ENCODE results near the gene DYNLT1. TPM values are rescaled to one million over a fixed set of nuclear protein-coding genes. Genes with fewer than 3 reads are reported as not detected.
"Not testable (repeated sequence)": the region's sequence is repeated elsewhere in the genome, so short reads cannot be mapped to it uniquely, and the experiment has no call there.

The DYNLT1 gene
- total RNA-seq, 2 experiments from 2014 or later, result 70.9 to 74.2 TPM

- H3K4me3 Mint-ChIP-seq, result no peak overlapping the region
- no peaks in the 10 kb centered on the region for H3K4me1 Mint-ChIP-seq
- H3K27me3 Mint-ChIP-seq, result no peaks in the 10 kb centered on the region
- DNase-seq, result no peak
- no peak overlapping the region for H3K27ac Mint-ChIP-seq
- peaks cover 2% of the 10 kb centered on the region for H3K9me3 Mint-ChIP-seq
- peaks cover 42% of the 10 kb centered on the region for H3K36me3 Mint-ChIP-seq
Observed at GRCh38 chr6:158609455-158610155, 34.9 kb downstream of the DYNLT1 start.

GRCh38 chr6:158608221-158608620 lies 36.3 kb downstream of the DYNLT1 start:
- H3K4me1 Mint-ChIP-seq, result no peaks in the 10 kb centered on the region
- no peaks in the 10 kb centered on the region for H3K27me3 Mint-ChIP-seq
- H3K36me3 Mint-ChIP-seq, result peaks cover 32% of the 10 kb centered on the region
- no peak for DNase-seq
- H3K4me3 Mint-ChIP-seq, result no peak overlapping the region
- no peak overlapping the region for H3K27ac Mint-ChIP-seq
- no peaks in the 10 kb centered on the region for H3K9me3 Mint-ChIP-seq

GRCh38 chr6:158607411-158608170 lies 37.0 kb downstream of the DYNLT1 start:
- no peak for DNase-seq
- Mint-ChIP-seq H3K36me3 (peaks cover 28% of the 10 kb centered on the region), H3K27ac (no peak overlapping the region), H3K27me3 (no peaks in the 10 kb centered on the region), H3K4me1 (no peaks in the 10 kb centered on the region), H3K4me3 (no peak overlapping the region), H3K9me3 (no peaks in the 10 kb centered on the region)

- Mint-ChIP-seq H3K27ac (no peak overlapping the region), H3K36me3 (peaks cover 26% of the 10 kb centered on the region), H3K9me3 (no peaks in the 10 kb centered on the region), H3K4me3 (no peak overlapping the region), H3K27me3 (no peaks in the 10 kb centered on the region), H3K4me1 (no peaks in the 10 kb centered on the region)
- no peak for DNase-seq
Observed at GRCh38 chr6:158606935-158607334, 37.6 kb downstream of the DYNLT1 start.

DNA sequence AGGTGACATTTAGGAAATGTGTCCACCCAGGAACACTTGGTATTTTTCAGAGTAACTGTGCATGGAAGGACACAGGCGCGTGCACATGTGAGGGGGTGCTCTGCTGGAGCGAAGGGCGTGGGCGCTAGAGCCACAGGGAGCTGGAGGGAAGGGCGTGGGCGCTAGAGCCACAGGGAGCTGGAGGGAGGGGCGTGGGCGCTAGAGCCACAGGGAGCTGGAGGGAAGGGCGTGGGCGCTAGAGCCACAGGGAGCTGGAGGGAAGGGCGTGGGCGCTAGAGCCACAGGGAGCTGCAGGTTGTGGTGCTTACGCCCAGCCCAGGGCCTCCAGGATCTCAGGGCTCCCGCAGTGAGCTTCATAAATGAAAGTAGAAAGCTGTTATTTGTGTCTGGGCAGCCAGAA lies 38.5 kb downstream of the DYNLT1 start:
- peaks cover 28% of the 10 kb centered on the region for H3K36me3 Mint-ChIP-seq
- DNase-seq, H3K4me1 Mint-ChIP-seq, H3K27ac Mint-ChIP-seq, H3K27me3 Mint-ChIP-seq, H3K4me3 Mint-ChIP-seq, H3K9me3 Mint-ChIP-seq: not testable (repeated sequence)

DNA sequence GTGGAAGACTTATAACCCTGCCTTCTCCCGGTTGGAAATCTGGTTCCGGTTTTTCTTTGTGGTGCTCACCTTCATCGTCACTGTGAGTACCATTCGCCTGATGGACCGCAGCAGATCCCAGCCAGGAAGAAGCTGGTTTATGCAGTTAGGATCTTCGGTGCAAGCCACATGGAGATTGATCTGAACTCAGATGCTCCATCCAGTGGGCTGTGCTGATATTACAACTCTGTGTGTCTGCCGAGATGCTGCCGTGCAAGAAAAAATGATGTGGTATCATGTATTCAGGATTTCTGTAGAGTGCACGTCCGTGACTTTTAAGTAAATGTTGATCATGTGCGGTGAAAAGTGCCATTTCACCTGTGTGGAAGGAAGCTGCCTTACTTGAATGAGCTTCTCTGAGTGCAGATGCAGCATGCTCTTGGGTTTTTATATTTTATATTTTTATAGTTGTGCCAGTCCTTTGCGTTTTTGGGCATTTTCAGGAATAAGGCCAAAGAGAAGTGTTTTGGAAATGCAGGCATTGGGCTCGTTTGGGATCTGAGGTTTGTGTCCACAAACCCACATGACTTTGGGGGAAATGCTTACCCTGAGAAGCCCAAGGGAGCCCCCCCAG lies 39.2 kb downstream of the DYNLT1 start:
- Mint-ChIP-seq H3K4me3 (no peak overlapping the region), H3K4me1 (no peaks in the 10 kb centered on the region), H3K27ac (no peak overlapping the region), H3K27me3 (no peaks in the 10 kb centered on the region), H3K9me3 (no peaks in the 10 kb centered on the region), H3K36me3 (peaks cover 22% of the 10 kb centered on the region)
- DNase-seq, result peak; percentile 39

DNA sequence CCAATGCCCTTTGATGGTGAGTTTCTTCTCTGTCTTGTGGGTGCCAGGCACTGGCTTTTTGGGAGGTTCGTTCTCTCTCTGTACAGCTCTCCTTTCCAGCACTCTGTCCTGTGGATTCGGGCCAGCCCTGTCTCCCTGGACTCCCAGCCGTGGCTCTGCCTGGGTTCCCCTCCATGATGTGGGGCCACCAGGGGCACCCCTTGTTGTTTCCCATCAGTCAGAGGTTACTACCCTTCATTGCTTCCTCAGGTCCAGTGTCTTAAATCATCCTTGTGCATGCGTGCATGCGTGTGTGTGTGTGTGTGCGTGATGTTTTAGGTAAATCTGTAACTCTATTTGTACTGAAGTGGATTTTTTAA lies 40.5 kb downstream of the DYNLT1 start:
- Mint-ChIP-seq H3K4me3 (no peak overlapping the region), H3K4me1 (no peaks in the 10 kb centered on the region), H3K27ac (no peak overlapping the region), H3K9me3 (no peaks in the 10 kb centered on the region), H3K27me3 (no peaks in the 10 kb centered on the region), H3K36me3 (peaks cover 19% of the 10 kb centered on the region)
- no peak for DNase-seq

DNA sequence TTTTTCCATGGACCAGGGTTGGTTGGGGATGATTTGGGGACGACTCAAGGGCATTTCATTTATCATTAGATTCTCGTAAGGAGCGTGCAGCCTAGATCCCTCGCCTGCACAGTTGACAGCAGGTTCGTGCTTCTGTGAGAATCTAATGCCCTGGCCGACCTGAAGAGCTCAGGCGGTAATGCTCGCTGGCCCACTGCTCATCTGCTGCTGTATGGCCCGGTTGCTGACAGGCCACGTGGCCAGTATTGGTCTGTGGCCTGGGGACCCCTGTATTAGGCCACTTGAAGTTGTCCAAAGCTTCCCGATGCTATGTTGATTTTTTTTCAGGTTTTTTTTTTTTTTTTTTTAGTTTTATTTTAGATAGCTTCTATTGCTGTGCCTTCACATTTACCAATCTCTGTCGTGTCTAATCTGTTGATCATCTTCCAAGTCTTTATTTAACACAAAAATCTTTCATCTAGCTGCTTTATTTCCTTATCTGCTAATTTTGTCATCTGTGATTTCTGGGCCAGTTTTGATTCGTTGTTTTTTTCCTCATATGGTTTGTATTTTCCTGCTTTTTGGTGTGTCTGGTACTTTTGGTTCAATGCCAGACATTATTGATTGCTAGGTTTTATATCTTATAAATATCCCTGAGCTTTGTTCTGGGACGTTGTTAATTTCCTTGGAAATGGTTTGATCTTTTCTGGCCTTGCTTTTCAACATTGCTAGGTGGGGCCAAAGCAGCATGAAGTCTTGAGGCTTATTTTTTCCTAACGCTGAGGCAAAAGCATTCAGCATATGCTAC lies 41.1 kb downstream of the DYNLT1 start:
- Mint-ChIP-seq H3K4me1 (no peaks in the 10 kb centered on the region), H3K27ac (no peak overlapping the region), H3K4me3 (no peak overlapping the region), H3K36me3 (peaks cover 21% of the 10 kb centered on the region), H3K9me3 (no peaks in the 10 kb centered on the region), H3K27me3 (no peaks in the 10 kb centered on the region)
- no peak for DNase-seq

GRCh38 chr6:158599635-158600034 lies 44.9 kb downstream of the DYNLT1 start:
- Mint-ChIP-seq H3K27ac (no peak overlapping the region), H3K4me3 (no peak overlapping the region), H3K27me3 (no peaks in the 10 kb centered on the region), H3K36me3 (peaks cover 15% of the 10 kb centered on the region), H3K9me3 (no peaks in the 10 kb centered on the region), H3K4me1 (no peaks in the 10 kb centered on the region)
- no peak for DNase-seq

DNA sequence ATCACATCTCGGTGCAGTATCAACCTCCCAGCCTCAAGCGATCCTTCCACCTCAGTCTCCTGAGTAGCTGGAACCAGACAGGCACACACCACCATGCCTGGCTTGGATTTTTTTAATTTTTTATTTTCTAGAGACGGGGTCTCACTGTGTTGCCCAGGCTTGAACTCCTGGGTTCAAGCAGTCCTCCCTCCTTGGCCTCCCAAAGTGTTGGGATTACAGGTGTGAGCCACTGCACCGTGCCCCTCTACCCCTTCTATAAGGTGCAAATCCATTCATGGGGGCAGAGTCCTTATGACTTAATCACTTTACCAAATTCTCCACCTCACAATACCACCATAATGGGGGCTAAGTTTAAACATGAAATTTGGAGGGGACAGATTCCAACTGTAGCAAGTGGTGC lies 47.0 kb downstream of the DYNLT1 start:
- DNase-seq, result no peak
- Mint-ChIP-seq H3K27ac (no peak overlapping the region), H3K27me3 (no peaks in the 10 kb centered on the region), H3K4me3 (no peak overlapping the region), H3K36me3 (peaks cover 12% of the 10 kb centered on the region), H3K9me3 (no peaks in the 10 kb centered on the region), H3K4me1 (no peaks in the 10 kb centered on the region)

- Mint-ChIP-seq H3K27me3 (no peaks in the 10 kb centered on the region), H3K4me3 (no peak overlapping the region), H3K27ac (no peak overlapping the region), H3K9me3 (no peaks in the 10 kb centered on the region), H3K4me1 (no peaks in the 10 kb centered on the region), H3K36me3 (peaks cover 10% of the 10 kb centered on the region)
- no peak for DNase-seq
Observed at GRCh38 chr6:158596861-158597260, 47.7 kb downstream of the DYNLT1 start.

DNA sequence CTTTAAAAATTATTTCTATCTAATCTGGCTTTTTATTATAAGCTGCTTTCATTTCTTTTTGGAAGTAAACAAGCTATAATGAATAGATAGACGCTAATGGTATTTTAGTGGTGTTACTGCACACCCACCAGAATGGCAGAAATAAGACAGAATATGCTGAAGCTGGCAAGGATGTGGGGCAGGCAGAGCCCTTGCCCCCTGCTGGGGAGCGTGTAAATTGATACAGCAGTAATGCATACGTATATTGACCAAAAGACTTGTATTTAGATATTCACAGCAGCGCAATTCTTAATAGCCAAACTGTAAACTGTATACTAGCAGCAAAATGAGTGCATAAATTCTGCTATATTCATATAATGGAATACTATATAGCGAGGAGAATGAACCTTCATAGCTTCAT lies 49.3 kb downstream of the DYNLT1 start:
- H3K4me1 Mint-ChIP-seq, result no peaks in the 10 kb centered on the region
- no peaks in the 10 kb centered on the region for H3K9me3 Mint-ChIP-seq
- no peaks in the 10 kb centered on the region for H3K27me3 Mint-ChIP-seq
- no peak overlapping the region for H3K4me3 Mint-ChIP-seq
- H3K27ac Mint-ChIP-seq, result no peak overlapping the region
- DNase-seq, result no peak
- peaks cover 12% of the 10 kb centered on the region for H3K36me3 Mint-ChIP-seq

GRCh38 chr6:158593670-158594069 lies 50.9 kb downstream of the DYNLT1 start:
- no peak overlapping the region for H3K4me3 Mint-ChIP-seq
- peaks cover 13% of the 10 kb centered on the region for H3K36me3 Mint-ChIP-seq
- no peak for DNase-seq
- H3K27me3 Mint-ChIP-seq, result no peaks in the 10 kb centered on the region
- H3K4me1 Mint-ChIP-seq, result no peaks in the 10 kb centered on the region
- H3K9me3 Mint-ChIP-seq, result no peaks in the 10 kb centered on the region
- H3K27ac Mint-ChIP-seq, result no peak overlapping the region

- Mint-ChIP-seq H3K36me3 (peaks cover 20% of the 10 kb centered on the region), H3K9me3 (no peaks in the 10 kb centered on the region), H3K4me3 (no peak overlapping the region), H3K4me1 (no peaks in the 10 kb centered on the region), H3K27ac (no peak overlapping the region), H3K27me3 (no peaks in the 10 kb centered on the region)
- DNase-seq, result no peak
Observed at GRCh38 chr6:158591810-158592209, 52.7 kb downstream of the DYNLT1 start.

- H3K27ac Mint-ChIP-seq, result no peak overlapping the region
- no peaks in the 10 kb centered on the region for H3K4me1 Mint-ChIP-seq
- H3K4me3 Mint-ChIP-seq, result no peak overlapping the region
- no peaks in the 10 kb centered on the region for H3K27me3 Mint-ChIP-seq
- no peak for DNase-seq
- H3K36me3 Mint-ChIP-seq, result peaks cover 23% of the 10 kb centered on the region
- H3K9me3 Mint-ChIP-seq, result no peaks in the 10 kb centered on the region
Observed at GRCh38 chr6:158591134-158591809, 53.3 kb downstream of the DYNLT1 start.
